HG03432 (cell line): ENCODE data around the gene IRF2BP2.
A peak's percentile ranks its signal among the peaks of the same experiment; 100 is the strongest.

Experiments
- ATAC-seq: cut with Tn5 transposase; IDR thresholded peaks from one replicate; pipeline ENCODE4 v1.9.1; 2021; ENCODE audit warnings: mild to moderate bottlenecking, moderate library complexity; ENCODE audit not compliant: unreplicated experiment

The IRF2BP2 gene

GRCh38 chr1:234614081-234614489, 4.1 kb upstream of the IRF2BP2 start:
- no peak for ATAC-seq

- ATAC-seq: no peak
These were observed 3.3 kb upstream of the IRF2BP2 start for GRCh38 chr1:234613128-234613875.

- peak; percentile 30 for ATAC-seq
These were observed 2.6 kb upstream of the IRF2BP2 start for GRCh38 chr1:234612352-234613127.

- ATAC-seq: no peak
These were observed 1.9 kb upstream of the IRF2BP2 start for GRCh38 chr1:234611847-234612351.

GRCh38 chr1:234611225-234611846, 1.4 kb upstream of the IRF2BP2 start:
- ATAC-seq: peak; percentile 26

- ATAC-seq: peak; percentile 56
These were observed 767 bp upstream of the IRF2BP2 start for GRCh38 chr1:234610666-234611224.

- no peak for ATAC-seq
These were observed 311 bp downstream of the IRF2BP2 start for GRCh38 chr1:234609691-234610042.

- peak; percentile 4 for ATAC-seq
These were observed 877 bp downstream of the IRF2BP2 start for GRCh38 chr1:234608911-234609690.

- ATAC-seq: peak; percentile 17
These were observed 1.7 kb downstream of the IRF2BP2 start for GRCh38 chr1:234608025-234608910.

GRCh38 chr1:234607109-234608024, 2.6 kb downstream of the IRF2BP2 start:
- no peak for ATAC-seq

GRCh38 chr1:234606784-234607108, 3.2 kb downstream of the IRF2BP2 start:
- ATAC-seq: no peak

GRCh38 chr1:234605983-234606783, 3.8 kb downstream of the IRF2BP2 start:
- no peak for ATAC-seq

- no peak for ATAC-seq
These were observed 4.5 kb downstream of the IRF2BP2 start for GRCh38 chr1:234605399-234605982.

GRCh38 chr1:234604495-234605398, 5.2 kb downstream of the IRF2BP2 start:
- no peak for ATAC-seq

- ATAC-seq: no peak
These were observed 6.5 kb downstream of the IRF2BP2 start for GRCh38 chr1:234603221-234604204.
